ENCODE measurements around the gene TNFSF8. TPM values are rescaled to one million over a fixed set of nuclear protein-coding genes. Genes with fewer than 3 reads are reported as not detected.

The TNFSF8 gene
- total RNA-seq, 1 donor: not detected

DNA sequence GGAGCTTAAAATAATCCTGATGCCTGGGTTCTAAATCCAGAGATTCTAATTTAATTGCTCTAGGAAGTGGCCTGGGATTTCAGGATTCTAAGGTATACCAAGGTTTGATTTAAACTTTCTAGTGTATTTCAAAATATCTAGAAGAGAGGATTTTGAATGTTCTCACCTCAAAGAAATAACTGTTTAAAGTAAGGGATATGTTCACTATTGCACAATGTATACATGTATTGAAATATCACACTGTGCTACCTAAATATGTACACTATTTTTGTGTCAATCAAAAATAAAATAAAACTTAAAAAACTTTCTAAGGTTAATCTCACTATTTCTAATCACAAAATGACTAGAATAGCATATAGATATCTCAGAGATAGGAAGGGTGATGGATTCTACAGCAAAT is 34.0 kb downstream of the TNFSF8 start:
- no peak overlapping the region for H3K27ac ChIP-seq (ENCODE audit: low read depth, low read length)
- no peaks in the 10 kb centered on the region for H3K27me3 ChIP-seq (ENCODE audit: insufficient read depth, low read length)
- no peaks in the 10 kb centered on the region for H3K9me3 ChIP-seq (ENCODE audit: low read depth, low read length)
- no peaks in the 10 kb centered on the region for H3K36me3 ChIP-seq (ENCODE audit: insufficient read depth, low read length)
- peaks cover 66% of the 10 kb centered on the region for H3K4me1 ChIP-seq (ENCODE audit: insufficient read depth, low read length)
- H4K20me1 ChIP-seq (ENCODE audit: insufficient read depth, low read length): no peaks in the 10 kb centered on the region
- H3K4me3 ChIP-seq (ENCODE audit: insufficient read depth, low read length): no peak overlapping the region
- no peak overlapping the region for H2AFZ ChIP-seq (ENCODE audit: low read length)
- TF ChIP-seq, protein P1, sequence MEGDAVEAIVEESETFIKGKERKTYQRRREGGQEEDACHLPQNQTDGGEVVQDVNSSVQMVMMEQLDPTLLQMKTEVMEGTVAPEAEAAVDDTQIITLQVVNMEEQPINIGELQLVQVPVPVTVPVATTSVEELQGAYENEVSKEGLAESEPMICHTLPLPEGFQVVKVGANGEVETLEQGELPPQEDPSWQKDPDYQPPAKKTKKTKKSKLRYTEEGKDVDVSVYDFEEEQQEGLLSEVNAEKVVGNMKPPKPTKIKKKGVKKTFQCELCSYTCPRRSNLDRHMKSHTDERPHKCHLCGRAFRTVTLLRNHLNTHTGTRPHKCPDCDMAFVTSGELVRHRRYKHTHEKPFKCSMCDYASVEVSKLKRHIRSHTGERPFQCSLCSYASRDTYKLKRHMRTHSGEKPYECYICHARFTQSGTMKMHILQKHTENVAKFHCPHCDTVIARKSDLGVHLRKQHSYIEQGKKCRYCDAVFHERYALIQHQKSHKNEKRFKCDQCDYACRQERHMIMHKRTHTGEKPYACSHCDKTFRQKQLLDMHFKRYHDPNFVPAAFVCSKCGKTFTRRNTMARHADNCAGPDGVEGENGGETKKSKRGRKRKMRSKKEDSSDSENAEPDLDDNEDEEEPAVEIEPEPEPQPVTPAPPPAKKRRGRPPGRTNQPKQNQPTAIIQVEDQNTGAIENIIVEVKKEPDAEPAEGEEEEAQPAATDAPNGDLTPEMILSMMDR (IDR thresholded peaks at IDR 0.05; ENCODE audit: extremely low read depth, low read depth, low read length): no peak
- H3K79me2 ChIP-seq (ENCODE audit: insufficient read depth, low read length): no peaks in the 10 kb centered on the region
- no peak for DNase-seq (ENCODE audit: insufficient read length, low spot score, missing footprints)
- H3K4me2 ChIP-seq (ENCODE audit: insufficient read depth, low read length): no peak overlapping the region

DNA sequence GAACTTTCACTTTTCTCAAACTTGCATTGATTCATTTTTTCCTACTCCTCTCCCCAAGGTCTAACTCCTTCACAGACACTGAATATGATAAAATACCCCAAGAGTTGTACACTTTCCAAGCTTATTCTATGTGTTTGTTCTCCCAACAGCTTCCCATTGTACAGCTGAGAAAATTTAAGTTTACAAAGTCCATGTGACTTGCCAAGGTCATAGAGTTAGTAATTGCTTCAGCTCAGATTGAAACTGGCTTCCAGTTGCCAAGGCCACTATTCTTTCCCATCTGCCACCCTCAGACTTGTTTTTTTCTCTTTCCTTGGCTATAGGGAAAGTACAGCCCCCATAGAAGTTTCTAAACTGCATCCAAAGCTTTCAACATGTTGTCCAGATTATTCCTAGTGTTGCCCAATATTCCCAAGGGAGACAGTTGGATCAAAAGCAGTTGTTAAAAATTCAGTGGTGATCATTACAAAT is 34.8 kb downstream of the TNFSF8 start:
- no peak for DNase-seq (ENCODE audit: insufficient read length, low spot score, missing footprints)
- Histone ChIP-seq H2AFZ (ENCODE audit: low read length) (no peak overlapping the region), H3K4me3 (ENCODE audit: insufficient read depth, low read length) (no peak overlapping the region), H3K27me3 (ENCODE audit: insufficient read depth, low read length) (no peaks in the 10 kb centered on the region), H3K4me2 (ENCODE audit: insufficient read depth, low read length) (peak overlapping the region; percentile 45), H3K4me1 (ENCODE audit: insufficient read depth, low read length) (peaks cover 58% of the 10 kb centered on the region), H3K36me3 (ENCODE audit: insufficient read depth, low read length) (no peaks in the 10 kb centered on the region), H4K20me1 (ENCODE audit: insufficient read depth, low read length) (no peaks in the 10 kb centered on the region), H3K79me2 (ENCODE audit: insufficient read depth, low read length) (no peaks in the 10 kb centered on the region), H3K27ac (ENCODE audit: low read depth, low read length) (peak overlapping the region; percentile 91), H3K9me3 (ENCODE audit: low read depth, low read length) (no peaks in the 10 kb centered on the region)
- TF ChIP-seq, protein P1 (IDR thresholded peaks at IDR 0.05; ENCODE audit: extremely low read depth, low read depth, low read length): no peak

DNA sequence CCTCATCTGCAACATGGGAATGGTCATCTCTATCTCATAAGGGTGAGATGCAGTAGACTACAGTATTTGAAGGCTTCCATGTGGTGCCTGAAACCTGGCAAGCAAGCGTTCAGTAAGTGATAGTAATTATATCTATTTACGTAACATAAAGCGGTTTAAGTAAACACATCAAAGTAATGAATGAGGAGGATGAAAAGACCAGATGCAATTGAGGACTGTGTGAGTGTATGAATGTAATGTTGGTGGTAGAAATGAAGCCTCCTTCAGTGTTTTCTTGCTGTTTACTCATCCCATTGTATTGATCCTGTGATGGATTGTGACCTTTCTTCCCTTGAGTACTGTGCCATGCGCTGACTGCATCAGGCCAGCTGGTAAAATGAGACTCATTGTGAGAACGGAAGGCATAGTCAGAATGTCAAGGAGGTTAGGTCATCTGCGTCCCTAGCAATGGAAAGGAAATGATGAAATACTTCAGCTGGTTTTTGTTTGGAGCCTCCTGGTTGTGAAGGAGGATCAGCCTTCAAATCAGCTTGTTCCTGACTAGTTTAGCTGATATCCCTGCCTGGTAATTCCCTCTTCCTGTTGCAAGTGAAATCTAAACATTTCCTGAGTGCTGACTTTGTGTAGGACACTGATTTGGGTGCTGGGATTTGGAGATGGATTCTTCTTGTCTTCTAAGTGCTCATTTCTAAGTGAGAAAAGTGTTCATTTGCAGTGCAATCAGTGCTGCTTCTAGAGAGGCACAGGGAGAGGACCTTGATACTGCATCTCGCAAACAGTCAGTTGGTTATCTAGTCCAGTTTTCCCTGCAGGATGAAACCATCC is 35.6 kb downstream of the TNFSF8 start:
- peak overlapping the region; percentile 33 for H2AFZ ChIP-seq (ENCODE audit: low read length)

DNA sequence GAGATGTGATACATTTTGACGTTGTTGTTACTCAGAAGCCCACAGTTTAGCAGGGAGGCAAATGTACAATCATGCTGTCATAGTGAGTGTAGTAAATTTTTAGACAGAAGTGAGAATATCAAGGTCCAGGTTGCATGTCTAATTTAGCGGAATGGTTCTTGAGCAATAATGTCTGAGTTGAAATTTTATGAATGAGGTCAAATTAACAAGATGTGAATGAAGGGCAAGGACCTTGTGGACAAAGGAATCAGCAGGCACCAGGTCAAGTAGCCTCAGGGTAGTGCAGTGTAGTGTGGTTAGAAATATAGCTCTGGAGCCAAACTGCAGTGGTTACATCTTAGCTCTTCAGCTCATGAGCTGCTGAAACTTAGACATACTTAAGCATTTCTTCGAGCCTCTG is 36.2 kb downstream of the TNFSF8 start:
- no peak overlapping the region for H2AFZ ChIP-seq (ENCODE audit: low read length)

More for the DNA sequence above, 35.6 kb downstream of the TNFSF8 start:
- H3K4me1 ChIP-seq (ENCODE audit: insufficient read depth, low read length): peaks cover 53% of the 10 kb centered on the region
- no peak overlapping the region for H3K4me3 ChIP-seq (ENCODE audit: insufficient read depth, low read length)
- peak overlapping the region; percentile 45 for H3K4me2 ChIP-seq (ENCODE audit: insufficient read depth, low read length)
- H3K79me2 ChIP-seq (ENCODE audit: insufficient read depth, low read length): no peaks in the 10 kb centered on the region
- TF ChIP-seq, protein P1 (IDR thresholded peaks at IDR 0.05; ENCODE audit: extremely low read depth, low read depth, low read length): no peak
- no peaks in the 10 kb centered on the region for H3K9me3 ChIP-seq (ENCODE audit: low read depth, low read length)
- H3K27me3 ChIP-seq (ENCODE audit: insufficient read depth, low read length): no peaks in the 10 kb centered on the region
- no peaks in the 10 kb centered on the region for H4K20me1 ChIP-seq (ENCODE audit: insufficient read depth, low read length)
- peak; percentile 52 for DNase-seq (ENCODE audit: insufficient read length, low spot score, missing footprints)
- H3K27ac ChIP-seq (ENCODE audit: low read depth, low read length): peak overlapping the region; percentile 91
- H3K36me3 ChIP-seq (ENCODE audit: insufficient read depth, low read length): no peaks in the 10 kb centered on the region

More for the DNA sequence above, 36.2 kb downstream of the TNFSF8 start:
- Histone ChIP-seq H4K20me1 (ENCODE audit: insufficient read depth, low read length) (no peaks in the 10 kb centered on the region), H3K4me2 (ENCODE audit: insufficient read depth, low read length) (peak overlapping the region; percentile 45), H3K36me3 (ENCODE audit: insufficient read depth, low read length) (no peaks in the 10 kb centered on the region), H3K79me2 (ENCODE audit: insufficient read depth, low read length) (no peaks in the 10 kb centered on the region), H3K4me1 (ENCODE audit: insufficient read depth, low read length) (peaks cover 51% of the 10 kb centered on the region), H3K4me3 (ENCODE audit: insufficient read depth, low read length) (no peak overlapping the region), H3K9me3 (ENCODE audit: low read depth, low read length) (no peaks in the 10 kb centered on the region), H3K27ac (ENCODE audit: low read depth, low read length) (peak overlapping the region; percentile 91), H3K27me3 (ENCODE audit: insufficient read depth, low read length) (no peaks in the 10 kb centered on the region)
- DNase-seq (ENCODE audit: insufficient read length, low spot score, missing footprints): no peak
- TF ChIP-seq, protein P1 (IDR thresholded peaks at IDR 0.05; ENCODE audit: extremely low read depth, low read depth, low read length): no peak
